Brain microvascular endothelial cell (primary cell): ENCODE data around the gene MAGOH.

ENCODE experiments used
- DNase-seq: peaks from one replicate; pipeline ENCODE4 v3.0.0-alpha.2; 2020
- H3K27ac ChIP-seq: fragments of 250-450 bp; sonication (Bioruptor Pico); 2 replicates; pipeline ENCODE4 v1.5.1; 2020; ENCODE audit warnings: mild to moderate bottlenecking, moderate library complexity
- H3K27me3 ChIP-seq: fragments of 250-450 bp; sonication (Bioruptor Pico); replicated peaks from 2 replicates; pipeline ENCODE4 v1.5.1; 2020; ENCODE audit warnings: mild to moderate bottlenecking
- H3K36me3 ChIP-seq: fragments of 250-450 bp; sonication (Bioruptor Pico); replicated peaks from 2 replicates; pipeline ENCODE4 v1.5.1; 2020; ENCODE audit warnings: mild to moderate bottlenecking
- H3K4me3 ChIP-seq: 2 replicates; pipeline ENCODE4 v1.5.1; 2011; ENCODE audit warnings: low read depth, mild to moderate bottlenecking, control low read depth, low read length, moderate library complexity
- CTCF ChIP-seq: IDR thresholded peaks from 2 replicates; pipeline ENCODE4 v1.5.1; 2011; ENCODE audit warnings: low read depth, mild to moderate bottlenecking, moderate library complexity, low read length, control low read depth, inconsistent platforms; ENCODE audit errors: missing control alignments
- in situ Hi-C: cut with HindIII; loops from 2 replicates; pipeline ENCODE4 v1.10.0; 2017; ENCODE audit warnings: low sequenced_read_pairs, low pct_ligation_motif_present

The MAGOH gene

GRCh38 chr1:53265581-53265980, 27.3 kb upstream of the MAGOH start:
- TF ChIP-seq CTCF: no peak
- Histone ChIP-seq H3K36me3 (peaks cover 10% of the 10 kb centered on the region), H3K27me3 (no peaks in the 10 kb centered on the region), H3K4me3 (no peak overlapping the region), H3K27ac (no peak overlapping the region)
- DNase-seq: no peak
- in situ Hi-C loops: no loop called here

DNA sequence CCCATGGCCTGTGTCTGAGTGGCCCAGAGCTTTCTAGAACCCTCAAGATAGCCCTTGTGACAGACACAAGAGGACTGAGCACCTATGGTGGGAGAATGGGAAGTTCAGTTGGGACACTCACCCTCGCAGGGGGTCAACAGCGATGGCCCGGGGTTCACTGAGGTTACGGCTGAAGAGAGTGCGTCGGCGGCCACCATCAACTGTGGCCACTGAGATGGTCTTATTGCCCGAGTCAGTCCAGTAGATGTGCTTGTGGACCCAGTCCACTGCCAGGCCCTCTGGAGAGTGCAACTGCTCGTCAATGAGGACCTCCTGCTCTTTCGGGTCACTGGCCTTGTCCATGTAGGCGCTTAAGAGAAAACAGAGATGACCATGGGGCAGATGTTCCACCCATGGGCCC, 25.7 kb upstream of the MAGOH start:
- in situ Hi-C loops: no loop called here
- no peak for TF ChIP-seq CTCF
- no peak for DNase-seq
- H3K4me3 ChIP-seq: no peak overlapping the region
- no peak overlapping the region for H3K27ac ChIP-seq
- no peaks in the 10 kb centered on the region for H3K27me3 ChIP-seq
- peaks cover 10% of the 10 kb centered on the region for H3K36me3 ChIP-seq

GRCh38 chr1:53262000-53262399, 23.7 kb upstream of the MAGOH start:
- Histone ChIP-seq H3K27ac (no peak overlapping the region), H3K4me3 (no peak overlapping the region), H3K36me3 (peaks cover 13% of the 10 kb centered on the region), H3K27me3 (no peaks in the 10 kb centered on the region)
- in situ Hi-C loops: no loop called here
- TF ChIP-seq CTCF: no peak
- DNase-seq: no peak

DNA sequence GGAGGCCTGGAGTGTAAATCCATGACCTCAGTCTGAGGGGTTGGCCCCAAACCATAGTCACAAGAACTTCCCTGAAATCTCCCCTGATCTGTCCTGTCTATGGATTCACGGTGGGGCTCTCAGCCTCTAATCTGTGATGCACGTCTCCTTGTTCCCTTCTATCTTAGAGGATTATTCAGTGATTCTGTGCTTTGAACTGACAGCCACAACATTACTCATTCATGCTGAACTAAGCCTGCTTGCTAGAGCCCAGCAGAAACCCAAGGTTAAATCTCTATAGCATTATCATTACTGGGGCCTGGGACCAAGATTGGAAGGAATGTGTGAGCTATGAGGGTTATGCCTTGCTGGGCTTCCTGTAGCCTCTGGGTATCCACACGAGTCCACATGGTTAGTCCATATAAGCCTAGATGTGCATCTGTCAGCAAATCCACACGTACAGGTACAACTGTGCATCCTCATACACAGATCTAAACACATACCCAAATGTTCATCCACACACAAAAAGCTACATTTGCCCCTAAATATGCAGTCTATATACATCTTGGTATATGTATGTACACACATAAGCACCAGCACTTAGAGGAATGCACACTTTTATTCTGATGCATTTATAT, 22.4 kb upstream of the MAGOH start:
- in situ Hi-C loops: no loop called here
- Histone ChIP-seq H3K4me3 (no peak overlapping the region), H3K36me3 (peaks cover 16% of the 10 kb centered on the region)

DNA sequence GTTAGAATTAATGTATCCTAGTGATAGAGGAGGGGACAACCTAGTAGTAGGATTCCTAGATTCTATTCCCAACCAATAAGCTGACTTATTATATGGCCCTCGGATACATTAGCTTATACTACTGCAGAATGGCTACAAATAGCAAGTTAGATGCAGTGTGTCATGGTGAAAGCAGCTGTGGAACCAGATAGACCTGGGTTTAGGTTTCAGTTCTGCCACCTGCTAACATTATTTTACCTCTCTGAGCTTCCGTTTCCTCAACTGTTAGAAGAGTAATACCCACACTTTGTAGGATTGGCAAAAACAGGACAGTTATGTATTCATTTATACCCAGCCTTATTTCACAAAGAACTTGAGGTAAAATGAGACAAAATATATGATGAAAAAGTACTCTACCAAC, 21.6 kb upstream of the MAGOH start:
- TF ChIP-seq CTCF: no peak
- Histone ChIP-seq H3K27ac (no peak overlapping the region), H3K27me3 (no peaks in the 10 kb centered on the region), H3K36me3 (peaks cover 16% of the 10 kb centered on the region), H3K4me3 (no peak overlapping the region)
- in situ Hi-C loops: no loop called here
- no peak for DNase-seq

More for the DNA sequence above, 22.4 kb upstream of the MAGOH start:
- Histone ChIP-seq H3K27me3 (no peaks in the 10 kb centered on the region), H3K27ac (no peak overlapping the region)
- DNase-seq: no peak
- TF ChIP-seq CTCF: no peak

DNA sequence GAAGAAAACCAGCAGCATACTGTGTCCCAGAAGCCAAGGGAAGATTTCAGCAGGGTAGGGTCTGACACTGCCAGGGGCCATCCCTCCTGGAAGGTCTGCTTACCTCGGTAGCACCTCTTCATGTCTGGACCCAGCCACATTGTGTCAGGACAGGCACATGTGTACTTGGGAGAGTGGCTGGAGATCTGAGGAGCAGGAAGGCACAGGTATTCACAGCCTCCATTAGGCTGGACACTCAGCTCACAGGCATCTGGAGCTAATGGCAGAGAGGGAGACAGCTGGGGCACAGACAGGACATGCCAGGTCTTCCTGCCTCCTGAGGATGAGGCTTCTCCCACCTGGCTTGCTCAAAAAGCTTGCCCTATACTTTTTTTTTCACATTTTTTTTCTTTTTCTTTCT, 19.9 kb upstream of the MAGOH start:
- DNase-seq: no peak
- H3K27me3 ChIP-seq: no peaks in the 10 kb centered on the region
- no peak overlapping the region for H3K27ac ChIP-seq
- TF ChIP-seq CTCF: no peak
- H3K36me3 ChIP-seq: peaks cover 16% of the 10 kb centered on the region
- in situ Hi-C loops: no loop called here
- H3K4me3 ChIP-seq: no peak overlapping the region
